HG02840 (cell line): ENCODE data around the gene OXTR.
A peak's percentile ranks its signal among the peaks of the same experiment; 100 is the strongest.

Experiments used
- ATAC-seq: cut with Tn5 transposase; IDR thresholded peaks from one replicate; pipeline ENCODE4 v1.9.1; 2021; ENCODE audit warnings: mild to moderate bottlenecking, moderate library complexity, moderate number of reproducible peaks; ENCODE audit not compliant: unreplicated experiment, low FRiP score

The OXTR gene

GRCh38 chr3:8769088-8769822 is at the start of gene OXTR:
Gene OXTR, minus strand, starts transcription at chr3:8769613. Its CDS starts 1,426 bp downstream, at chr3:8768187.
- ATAC-seq: peak; percentile 53

DNA sequence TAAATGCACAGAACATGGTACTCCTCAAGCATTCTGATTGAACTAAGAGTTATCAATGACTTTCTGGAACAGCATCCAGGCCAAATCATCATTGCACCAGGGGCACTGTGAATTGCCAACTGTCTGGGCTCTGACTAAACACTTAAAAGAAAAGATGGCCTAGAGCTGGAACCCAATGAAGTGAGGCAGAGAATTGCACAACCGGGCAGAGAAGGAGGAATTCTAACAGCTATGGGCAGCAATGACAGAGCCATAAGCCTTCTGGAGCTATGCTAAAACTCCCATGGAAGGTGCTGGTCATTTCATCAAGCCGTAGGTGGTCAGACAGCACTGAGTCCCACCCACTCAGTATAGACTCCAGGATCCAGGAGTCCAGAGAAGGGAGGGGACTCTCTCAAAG is 48.1 kb upstream of the OXTR start:
- ATAC-seq: no peak

- no peak for ATAC-seq
These were observed 46.7 kb upstream of the OXTR start for GRCh38 chr3:8816106-8816505.

DNA sequence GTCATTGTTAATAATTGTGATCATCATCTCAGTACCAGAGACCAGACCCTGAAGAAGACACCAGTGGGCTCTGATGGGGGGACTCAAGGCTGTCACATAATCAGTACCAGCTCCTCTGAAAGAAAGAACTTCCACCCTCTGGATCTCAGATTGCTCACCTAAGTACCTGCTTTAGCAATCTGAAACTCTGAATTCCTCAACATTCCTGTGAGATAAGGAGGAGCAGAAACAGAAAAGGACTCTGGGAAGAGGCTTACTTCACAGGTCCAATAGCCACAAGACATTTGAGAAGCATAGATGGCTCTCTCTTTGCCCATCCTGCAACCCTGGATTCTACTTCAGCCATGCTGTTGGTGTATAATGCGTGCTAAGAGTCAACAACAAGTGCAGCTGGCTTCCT is 44.0 kb upstream of the OXTR start:
- no peak for ATAC-seq

DNA sequence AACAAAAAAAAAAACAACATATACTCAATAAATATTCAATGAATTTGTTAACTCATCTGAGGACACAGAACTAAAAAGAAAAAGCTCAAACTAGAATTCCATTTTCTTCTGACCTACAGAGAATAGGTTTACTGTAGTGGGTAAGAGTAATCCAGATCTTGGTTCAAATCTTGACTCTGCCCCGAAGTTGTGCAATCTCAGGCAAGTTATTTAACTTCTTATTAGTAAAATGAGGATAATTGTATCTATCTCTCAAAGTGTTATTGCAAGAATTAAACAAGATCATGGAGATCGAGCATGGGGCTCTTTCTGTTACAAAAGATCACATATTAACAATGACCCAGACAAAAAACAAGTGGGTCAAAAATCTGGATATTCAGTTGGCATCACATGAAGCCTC is 41.1 kb upstream of the OXTR start:
- no peak for ATAC-seq

DNA sequence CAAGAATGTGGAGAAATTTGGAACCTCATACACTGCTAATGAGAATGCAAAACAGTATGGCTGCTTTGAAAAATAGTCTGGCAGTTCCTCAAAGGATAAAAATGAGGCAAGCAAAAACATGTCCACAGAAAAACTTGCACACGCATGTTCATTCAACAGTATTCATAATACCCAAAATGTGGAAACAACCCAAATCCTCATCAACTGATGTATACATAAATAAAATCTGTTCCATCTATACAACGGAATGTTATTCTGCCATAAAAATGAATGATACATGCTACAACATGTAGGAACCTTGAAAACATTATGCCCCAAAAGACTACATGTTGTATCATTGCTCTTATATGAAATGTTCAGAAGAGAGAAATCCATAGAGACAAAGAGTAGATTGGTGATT is 36.4 kb upstream of the OXTR start:
- no peak for ATAC-seq

GRCh38 chr3:8802256-8802655 is 32.8 kb upstream of the OXTR start:
- ATAC-seq: no peak

DNA sequence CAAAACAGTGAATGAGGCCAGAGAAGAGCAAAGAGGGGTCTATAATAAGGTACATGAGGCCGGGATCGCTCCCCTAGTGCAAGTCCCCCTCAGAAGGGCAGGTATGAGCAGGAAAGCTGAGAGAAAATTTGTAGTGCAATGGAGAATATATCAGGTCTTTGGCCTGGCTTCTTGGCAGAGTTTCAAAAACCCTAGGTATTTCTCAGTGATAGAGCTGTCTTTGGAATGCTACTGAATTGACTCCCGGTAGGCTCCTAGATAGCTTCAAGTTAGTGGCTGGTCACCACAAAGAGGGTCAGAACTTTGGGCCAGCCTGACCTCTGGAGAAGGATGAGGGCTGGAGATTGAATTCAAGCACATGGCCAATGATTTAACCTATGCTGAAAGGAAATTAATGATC is 30.6 kb upstream of the OXTR start:
- ATAC-seq: no peak

DNA sequence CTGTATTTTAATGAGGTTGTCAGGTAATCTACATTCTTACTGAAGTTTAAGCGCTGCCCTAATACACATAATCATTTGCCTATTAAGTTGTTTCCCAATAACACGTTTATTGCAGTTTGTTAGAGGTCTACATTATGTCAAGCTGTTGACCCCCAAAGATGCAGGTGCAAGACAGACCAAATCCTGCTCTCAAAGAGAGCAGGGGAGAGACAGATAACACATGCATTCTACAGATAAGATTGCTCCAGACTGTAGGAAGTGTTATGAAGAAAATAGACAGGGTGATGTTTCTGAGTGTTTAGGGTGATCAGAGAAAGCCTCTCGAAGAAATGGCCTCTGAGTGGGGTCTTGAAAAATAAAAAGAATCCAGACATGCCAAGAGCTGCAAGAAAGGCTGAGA is 24.8 kb upstream of the OXTR start:
- no peak for ATAC-seq

DNA sequence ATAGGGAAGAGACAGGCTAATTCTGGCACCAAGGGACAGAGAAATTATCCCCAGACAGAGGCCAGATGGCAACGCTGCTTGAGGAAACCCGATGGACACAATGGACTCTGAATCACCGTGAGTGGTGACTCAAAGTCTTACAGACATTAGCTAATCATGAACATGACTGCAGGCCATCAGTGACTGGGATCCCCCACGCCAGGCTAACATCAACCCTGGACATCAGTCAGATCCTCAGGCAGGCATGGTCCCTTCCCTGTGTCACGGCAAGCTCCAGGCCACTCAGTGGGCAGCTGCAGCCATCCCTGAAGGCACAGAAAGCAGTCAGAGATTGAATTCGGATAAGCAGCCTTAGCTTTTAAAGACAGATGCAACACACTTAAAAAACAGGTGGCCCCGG is 23.8 kb upstream of the OXTR start:
- ATAC-seq: no peak

- ATAC-seq: no peak
These were observed 21.1 kb upstream of the OXTR start for GRCh38 chr3:8790529-8790928.

- ATAC-seq: no peak
These were observed 15.4 kb upstream of the OXTR start for GRCh38 chr3:8784676-8785435.

- no peak for ATAC-seq
These were observed 10.9 kb upstream of the OXTR start for GRCh38 chr3:8780279-8780678.

- ATAC-seq: no peak
These were observed 9.1 kb upstream of the OXTR start for GRCh38 chr3:8778475-8778874.

GRCh38 chr3:8777978-8778267 is 8.5 kb upstream of the OXTR start:
- ATAC-seq: no peak

- no peak for ATAC-seq
These were observed 8.0 kb upstream of the OXTR start for GRCh38 chr3:8777201-8777977.

DNA sequence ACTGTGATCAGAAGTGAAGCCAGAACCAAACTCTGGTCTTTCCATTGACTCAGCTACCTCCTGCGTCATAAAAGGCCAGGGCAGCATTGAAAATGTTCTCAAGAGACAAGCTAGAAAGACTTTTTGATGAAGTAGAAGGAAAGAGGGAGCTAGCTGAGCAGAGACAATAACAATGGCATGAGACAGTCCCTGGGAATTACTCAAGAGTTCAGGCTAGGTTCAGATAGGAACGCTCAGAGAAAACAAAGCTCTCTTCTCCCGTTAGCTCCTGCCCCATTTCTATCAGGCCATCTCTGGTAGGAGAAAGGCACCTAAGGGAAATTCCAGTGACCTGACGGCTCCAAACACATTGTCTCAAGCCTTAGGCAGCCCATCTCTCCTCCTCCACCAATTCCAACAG is 7.0 kb upstream of the OXTR start:
- ATAC-seq: no peak

DNA sequence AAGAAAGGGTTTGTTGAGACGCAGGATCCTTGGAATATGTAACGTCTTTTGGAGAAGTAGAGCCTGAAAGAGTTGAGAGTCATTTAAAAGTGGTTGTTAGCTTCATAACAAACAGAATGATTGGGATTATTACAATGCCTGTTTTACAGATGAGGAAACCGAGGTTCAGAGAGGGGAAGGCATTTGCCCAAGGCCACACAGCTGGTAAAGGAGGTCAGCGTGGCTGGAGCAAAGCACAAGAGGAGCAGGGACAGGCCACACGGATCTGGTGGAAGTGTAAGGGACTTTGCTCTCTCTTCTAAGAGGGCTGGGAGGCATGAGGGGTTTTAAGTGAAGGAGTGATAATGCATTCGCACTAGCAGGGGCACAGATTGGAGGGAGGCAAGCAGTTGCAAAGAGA is 6.2 kb upstream of the OXTR start:
- ATAC-seq: no peak

DNA sequence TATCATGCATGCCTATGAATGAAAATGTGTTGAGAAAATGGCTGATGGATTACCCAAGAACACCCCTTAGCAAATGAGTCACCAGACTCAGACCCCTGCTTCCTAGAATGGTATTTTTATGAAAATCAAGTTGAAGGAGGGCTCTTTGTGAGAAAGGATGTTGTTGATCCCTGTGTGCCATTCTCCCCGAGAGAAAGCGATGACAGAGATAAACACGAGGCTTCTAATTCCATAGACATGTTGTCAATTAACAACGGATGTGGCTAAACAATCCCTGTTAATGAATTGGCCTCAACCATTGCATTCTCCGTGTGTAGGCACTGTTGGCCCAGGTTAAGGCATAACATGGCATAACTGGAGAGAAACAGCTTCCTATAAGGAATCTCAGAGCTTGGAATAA is 5.8 kb upstream of the OXTR start:
- no peak for ATAC-seq

GRCh38 chr3:8773941-8774542 is 4.6 kb upstream of the OXTR start:
- no peak for ATAC-seq
